DLD1 (cell line): Measurements from ENCODE around the gene MYH14.

Experiments used
- in situ Hi-C: cut with HindIII; loops from 2 replicates; pipeline ENCODE4 v1.10.0; 2017; ENCODE audit warnings: low sequenced_read_pairs

MYH14 gene

DNA sequence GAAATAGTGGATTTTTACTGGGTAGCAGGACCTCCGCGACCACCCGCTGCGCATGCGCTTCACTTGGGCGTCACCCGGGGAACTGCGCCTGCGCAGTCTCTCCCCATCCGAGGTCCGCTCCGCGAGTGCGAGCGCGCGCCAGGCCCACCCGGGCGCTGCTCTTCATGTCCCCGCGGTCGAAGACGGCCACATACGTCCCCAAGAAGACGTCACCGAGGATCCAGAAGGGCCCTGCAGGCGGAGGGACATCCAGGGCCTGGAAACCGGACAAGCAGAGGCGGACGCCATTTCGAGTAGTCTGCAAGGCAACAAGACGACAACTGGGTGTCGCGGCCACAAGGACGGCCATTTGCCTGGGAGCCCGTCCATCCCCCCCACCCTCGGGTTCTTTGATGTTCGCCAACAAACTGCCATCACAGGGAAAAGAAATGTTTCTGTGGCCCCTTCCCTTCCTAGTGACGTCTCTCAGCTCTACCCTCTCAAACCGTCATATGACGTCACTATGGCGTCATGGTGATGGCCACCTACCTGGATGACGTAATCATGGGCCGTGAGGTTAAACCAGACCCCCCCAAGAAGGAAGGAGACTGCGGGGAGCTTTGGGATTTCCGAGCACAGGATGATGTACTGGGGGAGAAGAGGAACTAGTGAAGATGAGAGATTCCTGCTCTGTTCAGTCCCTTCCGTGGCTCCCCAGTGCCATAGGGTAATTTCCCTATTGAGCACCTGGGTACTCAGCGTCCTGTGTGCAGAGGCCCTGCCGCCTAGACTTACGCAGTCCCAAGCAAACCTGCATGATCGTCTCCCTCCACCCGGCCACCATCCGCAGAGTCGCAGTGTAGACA is 155.3 kb downstream of the MYH14 start:
- in situ Hi-C loops: no loop called here

DNA sequence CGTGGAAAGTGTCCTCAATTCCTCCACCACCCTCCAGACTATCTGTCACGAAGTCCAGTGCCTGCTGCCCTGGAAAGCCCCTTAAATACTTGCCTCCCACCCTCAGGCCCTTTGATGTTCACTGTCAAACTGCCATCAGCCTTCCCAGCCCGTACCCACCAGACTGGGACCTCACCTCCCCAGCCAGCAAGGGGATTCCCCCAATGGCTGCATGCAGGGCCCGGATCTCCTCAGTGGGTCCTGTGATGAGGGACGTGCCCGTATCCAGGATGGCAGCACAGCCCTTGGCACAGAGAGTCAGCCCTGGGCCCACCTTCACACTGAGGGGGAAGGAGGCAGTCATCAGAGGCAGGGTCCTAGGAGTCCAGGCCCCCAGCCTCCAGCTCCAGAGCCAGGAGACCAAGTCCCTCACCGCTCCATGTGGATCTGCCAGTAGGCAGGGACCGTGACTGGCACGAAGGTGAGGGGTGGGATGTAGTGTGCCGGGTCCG is 156.0 kb downstream of the MYH14 start:
- in situ Hi-C loops: no loop called here
